Measurements from ENCODE around the gene MRTFA. TPM values are rescaled to one million over a fixed set of nuclear protein-coding genes. Genes with fewer than 3 reads are reported as not detected.

The MRTFA gene
- total and polyA plus RNA-seq, 4 donors, result 7.5 to 22.0 (median 9.6) TPM

DNA sequence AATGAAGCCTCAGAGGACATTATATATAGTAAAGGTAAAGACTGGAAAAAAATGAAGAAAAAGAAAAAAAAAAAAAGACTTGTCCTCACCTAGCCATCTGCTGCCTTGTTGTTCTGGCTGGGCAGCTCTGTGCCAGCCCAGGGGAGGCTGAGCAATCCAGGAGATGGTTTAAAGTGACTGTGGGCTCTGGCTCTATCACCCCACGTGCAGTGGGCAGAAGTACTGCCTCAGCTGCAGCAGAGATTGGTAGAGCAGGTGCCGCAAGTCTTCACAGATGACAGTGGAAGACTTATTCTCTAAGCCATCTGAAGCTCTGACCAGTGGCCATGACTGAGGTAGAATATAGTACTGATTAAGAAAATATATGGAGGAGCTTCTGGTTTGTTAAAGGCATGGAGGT is 203.9 kb downstream of the MRTFA start (continued):
- TF ChIP-seq HNF4A (conservative IDR thresholded peaks at IDR 0.05), result no peak
- TF ChIP-seq FOXA1 (IDR thresholded peaks at IDR 0.05), result no peak
- no peak for TF ChIP-seq SP1 (IDR thresholded peaks at IDR 0.05)
- TF ChIP-seq EGR1 (IDR thresholded peaks at IDR 0.05; ENCODE audit: low read depth in 2 of 2), result no peak
- TF ChIP-seq FOXA2 (IDR thresholded peaks at IDR 0.05), result no peak

DNA sequence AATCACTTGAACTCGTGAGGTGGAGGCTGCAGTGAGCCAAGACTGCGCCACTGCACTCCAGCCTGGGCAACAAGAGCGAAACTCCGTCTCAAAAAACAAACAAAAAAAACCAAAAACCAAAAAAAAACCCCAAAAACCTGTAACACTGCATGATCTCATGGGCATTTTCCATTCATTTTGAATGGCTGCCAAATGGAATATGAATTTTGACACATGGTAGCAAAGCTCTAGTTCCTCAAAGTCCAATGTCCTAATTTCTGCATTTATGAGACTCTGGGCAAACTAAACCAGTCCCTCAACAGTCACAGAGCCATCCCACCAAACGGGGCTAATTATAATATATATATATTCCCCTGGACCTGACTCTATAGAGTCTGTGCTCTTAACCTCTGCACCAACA is 204.4 kb downstream of the MRTFA start:
- H3K36me3 ChIP-seq (ENCODE audit: control insufficient read depth in 4 of 4, insufficient read depth in 3 of 4, low read depth in 1 of 4, low read length in 3 of 4), result peaks cover 3 to 22% (median 16%) of the 10 kb centered on the region in 4 donors

DNA sequence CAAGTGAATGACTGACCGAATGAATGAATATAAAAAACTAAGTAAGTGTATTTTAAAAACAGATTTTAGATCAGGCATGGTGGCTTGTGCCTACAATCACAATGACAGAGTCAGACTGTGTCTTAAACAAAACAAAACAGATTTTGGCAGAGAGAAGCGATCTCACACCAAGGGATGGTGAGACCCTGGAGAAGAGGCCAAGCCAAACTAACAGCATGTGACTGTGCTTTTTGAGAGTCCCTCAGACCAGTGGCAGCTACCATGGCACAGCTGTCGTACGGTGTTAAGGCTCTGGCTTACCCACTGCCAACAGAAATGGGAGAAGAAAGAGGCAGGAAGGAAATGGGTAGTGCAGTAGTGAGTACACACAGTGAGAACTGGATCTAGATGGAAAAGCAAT is 205.5 kb downstream of the MRTFA start:
- no peak overlapping the region for H3K27ac ChIP-seq (ENCODE audit: low read depth in 1 of 2, low read length in 2 of 2)
- WGBS, result 92% methylated on average over 4 of the region's 4 CpGs
- H3K4me1 ChIP-seq (ENCODE audit: control insufficient read depth in 4 of 4, insufficient read depth in 4 of 4, low read length in 3 of 4), result peaks cover 0 to 3% (median 0%) of the 10 kb centered on the region in 4 donors
- H3K4me3 ChIP-seq (ENCODE audit: low read depth in 1 of 3, low read length in 3 of 3), result no peak overlapping the region
- peaks cover 3 to 25% (median 18%) of the 10 kb centered on the region in 4 donors for H3K36me3 ChIP-seq (ENCODE audit: control insufficient read depth in 4 of 4, insufficient read depth in 3 of 4, low read depth in 1 of 4, low read length in 3 of 4)
- no peak for DNase-seq (ENCODE audit: low spot score)
- no peak overlapping the region for H3K9ac ChIP-seq (ENCODE audit: low read depth in 1 of 2, low read length in 2 of 2)
- no peaks in the 10 kb centered on the region for H3K9me3 ChIP-seq (ENCODE audit: control insufficient read depth in 4 of 4, low read length in 3 of 4)
- H3K27me3 ChIP-seq (ENCODE audit: control insufficient read depth in 4 of 4, insufficient read depth in 4 of 4, low read length in 3 of 4), result no peaks in the 10 kb centered on the region
- TF ChIP-seq, protein P1, sequence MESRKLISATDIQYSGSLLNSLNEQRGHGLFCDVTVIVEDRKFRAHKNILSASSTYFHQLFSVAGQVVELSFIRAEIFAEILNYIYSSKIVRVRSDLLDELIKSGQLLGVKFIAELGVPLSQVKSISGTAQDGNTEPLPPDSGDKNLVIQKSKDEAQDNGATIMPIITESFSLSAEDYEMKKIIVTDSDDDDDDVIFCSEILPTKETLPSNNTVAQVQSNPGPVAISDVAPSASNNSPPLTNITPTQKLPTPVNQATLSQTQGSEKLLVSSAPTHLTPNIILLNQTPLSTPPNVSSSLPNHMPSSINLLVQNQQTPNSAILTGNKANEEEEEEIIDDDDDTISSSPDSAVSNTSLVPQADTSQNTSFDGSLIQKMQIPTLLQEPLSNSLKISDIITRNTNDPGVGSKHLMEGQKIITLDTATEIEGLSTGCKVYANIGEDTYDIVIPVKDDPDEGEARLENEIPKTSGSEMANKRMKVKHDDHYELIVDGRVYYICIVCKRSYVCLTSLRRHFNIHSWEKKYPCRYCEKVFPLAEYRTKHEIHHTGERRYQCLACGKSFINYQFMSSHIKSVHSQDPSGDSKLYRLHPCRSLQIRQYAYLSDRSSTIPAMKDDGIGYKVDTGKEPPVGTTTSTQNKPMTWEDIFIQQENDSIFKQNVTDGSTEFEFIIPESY (IDR thresholded peaks at IDR 0.05), result no peak
- no peak for TF ChIP-seq RXRA (IDR thresholded peaks at IDR 0.05)
- TF ChIP-seq NR2F2 (IDR thresholded peaks at IDR 0.05), result no peak
- no peak for TF ChIP-seq FOXA2 (IDR thresholded peaks at IDR 0.05)
- TF ChIP-seq YY1 (IDR thresholded peaks at IDR 0.05), result no peak
- TF ChIP-seq, protein P2, sequence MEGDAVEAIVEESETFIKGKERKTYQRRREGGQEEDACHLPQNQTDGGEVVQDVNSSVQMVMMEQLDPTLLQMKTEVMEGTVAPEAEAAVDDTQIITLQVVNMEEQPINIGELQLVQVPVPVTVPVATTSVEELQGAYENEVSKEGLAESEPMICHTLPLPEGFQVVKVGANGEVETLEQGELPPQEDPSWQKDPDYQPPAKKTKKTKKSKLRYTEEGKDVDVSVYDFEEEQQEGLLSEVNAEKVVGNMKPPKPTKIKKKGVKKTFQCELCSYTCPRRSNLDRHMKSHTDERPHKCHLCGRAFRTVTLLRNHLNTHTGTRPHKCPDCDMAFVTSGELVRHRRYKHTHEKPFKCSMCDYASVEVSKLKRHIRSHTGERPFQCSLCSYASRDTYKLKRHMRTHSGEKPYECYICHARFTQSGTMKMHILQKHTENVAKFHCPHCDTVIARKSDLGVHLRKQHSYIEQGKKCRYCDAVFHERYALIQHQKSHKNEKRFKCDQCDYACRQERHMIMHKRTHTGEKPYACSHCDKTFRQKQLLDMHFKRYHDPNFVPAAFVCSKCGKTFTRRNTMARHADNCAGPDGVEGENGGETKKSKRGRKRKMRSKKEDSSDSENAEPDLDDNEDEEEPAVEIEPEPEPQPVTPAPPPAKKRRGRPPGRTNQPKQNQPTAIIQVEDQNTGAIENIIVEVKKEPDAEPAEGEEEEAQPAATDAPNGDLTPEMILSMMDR (IDR thresholded peaks at IDR 0.05; ENCODE audit: low read depth, low read length, missing input control), result no peak
- no peak for TF ChIP-seq RAD21 (IDR thresholded peaks at IDR 0.05)
- TF ChIP-seq TAF1 (conservative IDR thresholded peaks at IDR 0.05), result no peak
- TF ChIP-seq, protein P3, sequence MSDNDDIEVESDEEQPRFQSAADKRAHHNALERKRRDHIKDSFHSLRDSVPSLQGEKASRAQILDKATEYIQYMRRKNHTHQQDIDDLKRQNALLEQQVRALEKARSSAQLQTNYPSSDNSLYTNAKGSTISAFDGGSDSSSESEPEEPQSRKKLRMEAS (IDR thresholded peaks at IDR 0.05), result no peak
- no peak for TF ChIP-seq FOXA1 (IDR thresholded peaks at IDR 0.05)
- TF ChIP-seq HNF4G (IDR thresholded peaks at IDR 0.05), result no peak

More for the DNA sequence above, 204.4 kb downstream of the MRTFA start:
- TF ChIP-seq HNF4A (conservative IDR thresholded peaks at IDR 0.05) (peak in 1 of 2 donors; percentile 65), FOXA2 (IDR thresholded peaks at IDR 0.05) (no peak), YY1 (IDR thresholded peaks at IDR 0.05) (no peak), EGR1 (IDR thresholded peaks at IDR 0.05; ENCODE audit: low read depth in 2 of 2) (no peak), HNF4G (IDR thresholded peaks at IDR 0.05) (no peak), SP1 (IDR thresholded peaks at IDR 0.05) (peak; percentile 9)
- TF ChIP-seq, protein P4, sequence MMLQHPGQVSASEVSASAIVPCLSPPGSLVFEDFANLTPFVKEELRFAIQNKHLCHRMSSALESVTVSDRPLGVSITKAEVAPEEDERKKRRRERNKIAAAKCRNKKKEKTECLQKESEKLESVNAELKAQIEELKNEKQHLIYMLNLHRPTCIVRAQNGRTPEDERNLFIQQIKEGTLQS (IDR thresholded peaks at IDR 0.05), result no peak
- TF ChIP-seq, protein P5, sequence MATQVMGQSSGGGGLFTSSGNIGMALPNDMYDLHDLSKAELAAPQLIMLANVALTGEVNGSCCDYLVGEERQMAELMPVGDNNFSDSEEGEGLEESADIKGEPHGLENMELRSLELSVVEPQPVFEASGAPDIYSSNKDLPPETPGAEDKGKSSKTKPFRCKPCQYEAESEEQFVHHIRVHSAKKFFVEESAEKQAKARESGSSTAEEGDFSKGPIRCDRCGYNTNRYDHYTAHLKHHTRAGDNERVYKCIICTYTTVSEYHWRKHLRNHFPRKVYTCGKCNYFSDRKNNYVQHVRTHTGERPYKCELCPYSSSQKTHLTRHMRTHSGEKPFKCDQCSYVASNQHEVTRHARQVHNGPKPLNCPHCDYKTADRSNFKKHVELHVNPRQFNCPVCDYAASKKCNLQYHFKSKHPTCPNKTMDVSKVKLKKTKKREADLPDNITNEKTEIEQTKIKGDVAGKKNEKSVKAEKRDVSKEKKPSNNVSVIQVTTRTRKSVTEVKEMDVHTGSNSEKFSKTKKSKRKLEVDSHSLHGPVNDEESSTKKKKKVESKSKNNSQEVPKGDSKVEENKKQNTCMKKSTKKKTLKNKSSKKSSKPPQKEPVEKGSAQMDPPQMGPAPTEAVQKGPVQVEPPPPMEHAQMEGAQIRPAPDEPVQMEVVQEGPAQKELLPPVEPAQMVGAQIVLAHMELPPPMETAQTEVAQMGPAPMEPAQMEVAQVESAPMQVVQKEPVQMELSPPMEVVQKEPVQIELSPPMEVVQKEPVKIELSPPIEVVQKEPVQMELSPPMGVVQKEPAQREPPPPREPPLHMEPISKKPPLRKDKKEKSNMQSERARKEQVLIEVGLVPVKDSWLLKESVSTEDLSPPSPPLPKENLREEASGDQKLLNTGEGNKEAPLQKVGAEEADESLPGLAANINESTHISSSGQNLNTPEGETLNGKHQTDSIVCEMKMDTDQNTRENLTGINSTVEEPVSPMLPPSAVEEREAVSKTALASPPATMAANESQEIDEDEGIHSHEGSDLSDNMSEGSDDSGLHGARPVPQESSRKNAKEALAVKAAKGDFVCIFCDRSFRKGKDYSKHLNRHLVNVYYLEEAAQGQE (IDR thresholded peaks at IDR 0.05), result no peak
- TF ChIP-seq, protein P2 (IDR thresholded peaks at IDR 0.05; ENCODE audit: low read depth, low read length, missing input control), result no peak
- TF ChIP-seq, protein P3 (IDR thresholded peaks at IDR 0.05), result no peak
- H3K9me3 ChIP-seq (ENCODE audit: control insufficient read depth in 4 of 4, low read length in 3 of 4), result no peaks in the 10 kb centered on the region
- DNase-seq (ENCODE audit: low spot score), result no peak
- no peak overlapping the region for H3K27ac ChIP-seq (ENCODE audit: low read depth in 1 of 2, low read length in 2 of 2)
- no peak overlapping the region for H3K4me3 ChIP-seq (ENCODE audit: low read depth in 1 of 3, low read length in 3 of 3)
- no peak overlapping the region for H3K9ac ChIP-seq (ENCODE audit: low read depth in 1 of 2, low read length in 2 of 2)
- WGBS, result 89% methylated on average over 5 of the region's 5 CpGs
- H3K27me3 ChIP-seq (ENCODE audit: control insufficient read depth in 4 of 4, insufficient read depth in 4 of 4, low read length in 3 of 4), result no peaks in the 10 kb centered on the region
- H3K4me1 ChIP-seq (ENCODE audit: control insufficient read depth in 4 of 4, insufficient read depth in 4 of 4, low read length in 3 of 4), result peaks cover 0 to 8% (median 2%) of the 10 kb centered on the region in 4 donors
